ENCODE results near the gene TRPC4AP.

Gene TRPC4AP

GRCh38 chr20:35063168-35063567, 29.4 kb downstream of the TRPC4AP start:
- TF ChIP-seq FOXP2 (optimal IDR thresholded peaks at IDR 0.05; ENCODE audit: borderline replicate concordance, extremely low read depth, extremely low read length, insufficient read depth) (no peak), SIN3A (IDR thresholded peaks at IDR 0.05; ENCODE audit: borderline replicate concordance, insufficient read depth, low read length) (no peak), POLR2AphosphoS5 (IDR thresholded peaks at IDR 0.05; ENCODE audit: low read depth, low read length) (no peak), REST (IDR thresholded peaks at IDR 0.05; ENCODE audit: insufficient read depth in 1 of 2, low read depth in 2 of 2, low read length in 2 of 2) (no peak), TAF1 (IDR thresholded peaks at IDR 0.05; ENCODE audit: borderline replicate concordance, insufficient read depth, low read length) (no peak)

- no peak for TF ChIP-seq SIN3A (IDR thresholded peaks at IDR 0.05; ENCODE audit: borderline replicate concordance, insufficient read depth, low read length)
- no peak for TF ChIP-seq REST (IDR thresholded peaks at IDR 0.05; ENCODE audit: insufficient read depth in 1 of 2, low read depth in 2 of 2, low read length in 2 of 2)
- TF ChIP-seq FOXP2 (optimal IDR thresholded peaks at IDR 0.05; ENCODE audit: borderline replicate concordance, extremely low read depth, extremely low read length, insufficient read depth), result no peak
- no peak for TF ChIP-seq TAF1 (IDR thresholded peaks at IDR 0.05; ENCODE audit: borderline replicate concordance, insufficient read depth, low read length)
- TF ChIP-seq POLR2AphosphoS5 (IDR thresholded peaks at IDR 0.05; ENCODE audit: low read depth, low read length), result no peak
Observed at GRCh38 chr20:35062478-35062877, 30.1 kb downstream of the TRPC4AP start.

DNA sequence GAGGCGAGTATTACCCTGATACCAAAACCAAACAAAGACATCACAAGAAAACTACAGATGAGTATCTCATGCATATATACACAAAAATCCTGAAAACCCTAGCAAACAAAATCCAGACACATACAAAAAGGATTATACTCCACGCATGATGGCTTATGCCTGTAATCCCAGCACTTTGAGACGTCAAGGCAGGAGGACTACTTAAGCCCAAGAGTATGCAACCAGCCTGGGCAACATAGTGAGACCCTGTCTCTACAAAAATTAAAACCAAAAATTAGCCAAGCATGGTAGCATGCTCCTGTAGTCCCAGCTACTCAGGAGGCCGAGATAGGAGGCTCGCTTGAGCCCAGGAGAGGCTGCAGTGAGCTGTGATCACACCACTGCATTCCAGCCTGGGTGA, 32.4 kb downstream of the TRPC4AP start:
- TF ChIP-seq REST (IDR thresholded peaks at IDR 0.05; ENCODE audit: insufficient read depth in 1 of 2, low read depth in 2 of 2, low read length in 2 of 2), result no peak
- TF ChIP-seq SIN3A (IDR thresholded peaks at IDR 0.05; ENCODE audit: borderline replicate concordance, insufficient read depth, low read length), result no peak
- no peak for TF ChIP-seq TAF1 (IDR thresholded peaks at IDR 0.05; ENCODE audit: borderline replicate concordance, insufficient read depth, low read length)
- TF ChIP-seq POLR2AphosphoS5 (IDR thresholded peaks at IDR 0.05; ENCODE audit: low read depth, low read length), result no peak
- no peak for TF ChIP-seq FOXP2 (optimal IDR thresholded peaks at IDR 0.05; ENCODE audit: borderline replicate concordance, extremely low read depth, extremely low read length, insufficient read depth)

GRCh38 chr20:35059612-35060011, 33.0 kb downstream of the TRPC4AP start:
- no peak for TF ChIP-seq REST (IDR thresholded peaks at IDR 0.05; ENCODE audit: insufficient read depth in 1 of 2, low read depth in 2 of 2, low read length in 2 of 2)
- TF ChIP-seq TAF1 (IDR thresholded peaks at IDR 0.05; ENCODE audit: borderline replicate concordance, insufficient read depth, low read length), result no peak

- TF ChIP-seq TAF1 (IDR thresholded peaks at IDR 0.05; ENCODE audit: borderline replicate concordance, insufficient read depth, low read length) (no peak), SIN3A (IDR thresholded peaks at IDR 0.05; ENCODE audit: borderline replicate concordance, insufficient read depth, low read length) (no peak), POLR2AphosphoS5 (IDR thresholded peaks at IDR 0.05; ENCODE audit: low read depth, low read length) (no peak), FOXP2 (optimal IDR thresholded peaks at IDR 0.05; ENCODE audit: borderline replicate concordance, extremely low read depth, extremely low read length, insufficient read depth) (no peak)
Observed at GRCh38 chr20:35059110-35059509, 33.5 kb downstream of the TRPC4AP start.

Measured in PFSK-1 (cell line).